Measurements from ENCODE around the gene SRD5A3.
"Not testable (repeated sequence)": the region's sequence is repeated elsewhere in the genome, so short reads cannot be mapped to it uniquely, and the experiment has no call there.

Gene SRD5A3

GRCh38 chr4:55330241-55330640 is 15.8 kb upstream of the SRD5A3 start:
- H3K27ac Mint-ChIP-seq = no peak overlapping the region
- peaks cover 10% of the 10 kb centered on the region for H3K9me3 Mint-ChIP-seq
- no peaks in the 10 kb centered on the region for H3K36me3 Mint-ChIP-seq (ENCODE audit: low read depth)

GRCh38 chr4:55336138-55337034 is 9.7 kb upstream of the SRD5A3 start:
- Mint-ChIP-seq H3K4me1 (ENCODE audit: low read depth) (peaks cover 3% of the 10 kb centered on the region), H3K4me3 (no peak overlapping the region)
- DNase-seq (ENCODE audit: low spot score) = peak; percentile 36

More at GRCh38 chr4:55330241-55330640, 15.8 kb upstream of the SRD5A3 start:
- Mint-ChIP-seq H3K4me1 (ENCODE audit: low read depth) (peaks cover 4% of the 10 kb centered on the region), H3K27me3 (ENCODE audit: low read depth) (no peaks in the 10 kb centered on the region), H3K4me3 (no peak overlapping the region)
- DNase-seq (ENCODE audit: low spot score) = no peak

GRCh38 chr4:55337944-55338343 is 8.1 kb upstream of the SRD5A3 start:
- Mint-ChIP-seq H3K9me3 (no peaks in the 10 kb centered on the region), H3K27ac (no peak overlapping the region), H3K27me3 (ENCODE audit: low read depth) (no peaks in the 10 kb centered on the region), H3K4me1 (ENCODE audit: low read depth) (peaks cover 3% of the 10 kb centered on the region), H3K4me3 (no peak overlapping the region), H3K36me3 (ENCODE audit: low read depth) (no peaks in the 10 kb centered on the region)
- no peak for DNase-seq (ENCODE audit: low spot score)

More at GRCh38 chr4:55336138-55337034, 9.7 kb upstream of the SRD5A3 start:
- H3K27me3 Mint-ChIP-seq (ENCODE audit: low read depth) = no peaks in the 10 kb centered on the region
- H3K9me3 Mint-ChIP-seq = no peaks in the 10 kb centered on the region
- H3K27ac Mint-ChIP-seq = no peak overlapping the region
- no peaks in the 10 kb centered on the region for H3K36me3 Mint-ChIP-seq (ENCODE audit: low read depth)

GRCh38 chr4:55338486-55338885 is 7.6 kb upstream of the SRD5A3 start:
- H3K27ac Mint-ChIP-seq = no peak overlapping the region

GRCh38 chr4:55340266-55340665 is 5.8 kb upstream of the SRD5A3 start:
- H3K4me3 Mint-ChIP-seq = no peak overlapping the region
- no peak for DNase-seq (ENCODE audit: low spot score)
- no peak overlapping the region for H3K27ac Mint-ChIP-seq
- peaks cover 6% of the 10 kb centered on the region for H3K4me1 Mint-ChIP-seq (ENCODE audit: low read depth)
- H3K27me3 Mint-ChIP-seq (ENCODE audit: low read depth) = no peaks in the 10 kb centered on the region
- H3K36me3 Mint-ChIP-seq (ENCODE audit: low read depth) = no peaks in the 10 kb centered on the region
- H3K9me3 Mint-ChIP-seq = no peaks in the 10 kb centered on the region

More at GRCh38 chr4:55338486-55338885, 7.6 kb upstream of the SRD5A3 start:
- Mint-ChIP-seq H3K27me3 (ENCODE audit: low read depth) (no peaks in the 10 kb centered on the region), H3K9me3 (no peaks in the 10 kb centered on the region), H3K4me1 (ENCODE audit: low read depth) (peaks cover 3% of the 10 kb centered on the region), H3K36me3 (ENCODE audit: low read depth) (no peaks in the 10 kb centered on the region), H3K4me3 (no peak overlapping the region)
- DNase-seq (ENCODE audit: low spot score) = no peak

GRCh38 chr4:55343887-55344286 is 2.2 kb upstream of the SRD5A3 start:
- H3K4me1 Mint-ChIP-seq (ENCODE audit: low read depth) = peaks cover 21% of the 10 kb centered on the region
- H3K4me3 Mint-ChIP-seq = no peak overlapping the region
- H3K9me3 Mint-ChIP-seq = no peaks in the 10 kb centered on the region
- no peaks in the 10 kb centered on the region for H3K27me3 Mint-ChIP-seq (ENCODE audit: low read depth)
- DNase-seq (ENCODE audit: low spot score) = no peak
- H3K36me3 Mint-ChIP-seq (ENCODE audit: low read depth) = no peaks in the 10 kb centered on the region
- H3K27ac Mint-ChIP-seq = no peak overlapping the region

GRCh38 chr4:55345054-55345453 is 988 bp upstream of the SRD5A3 start:
- no peak for DNase-seq (ENCODE audit: low spot score)
- Mint-ChIP-seq H3K4me3 (no peak overlapping the region), H3K9me3 (no peaks in the 10 kb centered on the region), H3K27ac (no peak overlapping the region), H3K27me3 (ENCODE audit: low read depth) (no peaks in the 10 kb centered on the region), H3K4me1 (ENCODE audit: low read depth) (peaks cover 21% of the 10 kb centered on the region), H3K36me3 (ENCODE audit: low read depth) (no peaks in the 10 kb centered on the region)

- H3K27me3 Mint-ChIP-seq (ENCODE audit: low read depth) = no peaks in the 10 kb centered on the region
- DNase-seq (ENCODE audit: low spot score) = no peak
- peak overlapping the region; percentile 80 for H3K27ac Mint-ChIP-seq
- peaks cover 2% of the 10 kb centered on the region for H3K36me3 Mint-ChIP-seq (ENCODE audit: low read depth)
- H3K4me3 Mint-ChIP-seq = peak overlapping the region; percentile 88
- no peaks in the 10 kb centered on the region for H3K9me3 Mint-ChIP-seq
- H3K4me1 Mint-ChIP-seq (ENCODE audit: low read depth) = peaks cover 21% of the 10 kb centered on the region
Measured at GRCh38 chr4:55346851-55347255, 811 bp downstream of the SRD5A3 start.

- peaks cover 5% of the 10 kb centered on the region for H3K36me3 Mint-ChIP-seq (ENCODE audit: low read depth)
- peak overlapping the region; percentile 80 for H3K27ac Mint-ChIP-seq
- no peaks in the 10 kb centered on the region for H3K9me3 Mint-ChIP-seq
- H3K4me3 Mint-ChIP-seq = peak overlapping the region; percentile 88
- H3K4me1 Mint-ChIP-seq (ENCODE audit: low read depth) = peaks cover 21% of the 10 kb centered on the region
- H3K27me3 Mint-ChIP-seq (ENCODE audit: low read depth) = no peaks in the 10 kb centered on the region
- DNase-seq (ENCODE audit: low spot score) = no peak
Measured at GRCh38 chr4:55347610-55348228, 1.7 kb downstream of the SRD5A3 start.

- H3K4me1 Mint-ChIP-seq (ENCODE audit: low read depth) = peaks cover 21% of the 10 kb centered on the region
- no peak overlapping the region for H3K27ac Mint-ChIP-seq
- H3K36me3 Mint-ChIP-seq (ENCODE audit: low read depth) = peaks cover 5% of the 10 kb centered on the region
- H3K4me3 Mint-ChIP-seq = no peak overlapping the region
- H3K27me3 Mint-ChIP-seq (ENCODE audit: low read depth) = no peaks in the 10 kb centered on the region
- H3K9me3 Mint-ChIP-seq = no peaks in the 10 kb centered on the region
- DNase-seq (ENCODE audit: low spot score) = no peak
Measured at GRCh38 chr4:55348466-55348865, 2.4 kb downstream of the SRD5A3 start.

- not testable (repeated sequence) for DNase-seq (ENCODE audit: low spot score); H3K4me3 Mint-ChIP-seq; H3K36me3 Mint-ChIP-seq (ENCODE audit: low read depth); H3K9me3 Mint-ChIP-seq; H3K27me3 Mint-ChIP-seq (ENCODE audit: low read depth); H3K27ac Mint-ChIP-seq
- peaks cover 15% of the 10 kb centered on the region for H3K4me1 Mint-ChIP-seq (ENCODE audit: low read depth)
Measured at GRCh38 chr4:55350870-55351269, 4.8 kb downstream of the SRD5A3 start.

GRCh38 chr4:55351824-55352223 is 5.8 kb downstream of the SRD5A3 start:
- Mint-ChIP-seq H3K4me3 (no peak overlapping the region), H3K27ac (no peak overlapping the region), H3K9me3 (no peaks in the 10 kb centered on the region), H3K27me3 (ENCODE audit: low read depth) (no peaks in the 10 kb centered on the region), H3K36me3 (ENCODE audit: low read depth) (peaks cover 10% of the 10 kb centered on the region), H3K4me1 (ENCODE audit: low read depth) (peaks cover 13% of the 10 kb centered on the region)
- DNase-seq (ENCODE audit: low spot score) = no peak

- peaks cover 6% of the 10 kb centered on the region for H3K4me1 Mint-ChIP-seq (ENCODE audit: low read depth)
- H3K9me3 Mint-ChIP-seq = no peaks in the 10 kb centered on the region
- peaks cover 10% of the 10 kb centered on the region for H3K36me3 Mint-ChIP-seq (ENCODE audit: low read depth)
- H3K27ac Mint-ChIP-seq = no peak overlapping the region
- H3K27me3 Mint-ChIP-seq (ENCODE audit: low read depth) = no peaks in the 10 kb centered on the region
- no peak overlapping the region for H3K4me3 Mint-ChIP-seq
- no peak for DNase-seq (ENCODE audit: low spot score)
Measured at GRCh38 chr4:55352726-55353125, 6.7 kb downstream of the SRD5A3 start.

- H3K36me3 Mint-ChIP-seq (ENCODE audit: low read depth); H3K27ac Mint-ChIP-seq; H3K9me3 Mint-ChIP-seq; H3K4me1 Mint-ChIP-seq (ENCODE audit: low read depth); DNase-seq (ENCODE audit: low spot score); H3K4me3 Mint-ChIP-seq; H3K27me3 Mint-ChIP-seq (ENCODE audit: low read depth): not testable (repeated sequence)
Measured at GRCh38 chr4:55353228-55353747, 7.2 kb downstream of the SRD5A3 start.

Measured in T-helper 2 cell treated with Interferon-gamma antibody and Interleukin-4, amounts not matched to agents 5 μg/mL and 100 μg/mL, for 36 hours (primary cell).